RWPE2 (cell line): ENCODE data around the gene XRCC1.

ENCODE experiments used
- ATAC-seq: fragments of 200-7000 bp; cut with Tn5 transposase; 3 replicates; pipeline ENCODE4 v1.9.1; 2021; ENCODE audit warnings: low read depth
- DNase-seq: peaks from one replicate; pipeline ENCODE4 v3.0.0-alpha.2; 2020; ENCODE audit warnings: low spot score
- H3K27ac ChIP-seq: fragments of 450-650 bp; 2 replicates; pipeline ENCODE4 v1.5.1; 2017; ENCODE audit warnings: mild to moderate bottlenecking; ENCODE audit not compliant: poor library complexity, severe bottlenecking
- H3K27me3 ChIP-seq: fragments of 250-450 bp; sonication (Bioruptor Pico); 2 replicates; pipeline ENCODE4 v1.5.1; 2021; ENCODE audit warnings: mild to moderate bottlenecking, moderate library complexity; ENCODE audit not compliant: insufficient read depth, poor library complexity, severe bottlenecking
- H3K36me3 ChIP-seq: fragments of 250-450 bp; sonication (Bioruptor Pico); 2 replicates; pipeline ENCODE4 v1.5.1; 2020; ENCODE audit warnings: low read depth, mild to moderate bottlenecking, moderate library complexity
- H3K4me1 ChIP-seq: fragments of 250-450 bp; sonication (Bioruptor Pico); 2 replicates; pipeline ENCODE4 v1.5.1; 2021; ENCODE audit warnings: mild to moderate bottlenecking, moderate library complexity; ENCODE audit not compliant: insufficient read depth, poor library complexity, severe bottlenecking
- H3K4me3 ChIP-seq: fragments of 250-450 bp; sonication (Bioruptor Pico); 2 replicates; pipeline ENCODE4 v1.5.1; 2021; ENCODE audit warnings: mild to moderate bottlenecking, moderate library complexity; ENCODE audit not compliant: severe bottlenecking
- H3K9me3 ChIP-seq: fragments of 250-450 bp; sonication (Bioruptor Pico); 2 replicates; pipeline ENCODE4 v1.5.1; 2021; ENCODE audit warnings: mild to moderate bottlenecking, moderate library complexity; ENCODE audit not compliant: severe bottlenecking
- TF ChIP-seq, protein P1 (sequence below): fragments of 450-650 bp; IDR thresholded peaks from one replicate; pipeline ENCODE4 v1.5.1; 2017; ENCODE audit warnings: mild to moderate bottlenecking, moderate library complexity; ENCODE audit not compliant: poor library complexity, severe bottlenecking

XRCC1 gene

DNA sequence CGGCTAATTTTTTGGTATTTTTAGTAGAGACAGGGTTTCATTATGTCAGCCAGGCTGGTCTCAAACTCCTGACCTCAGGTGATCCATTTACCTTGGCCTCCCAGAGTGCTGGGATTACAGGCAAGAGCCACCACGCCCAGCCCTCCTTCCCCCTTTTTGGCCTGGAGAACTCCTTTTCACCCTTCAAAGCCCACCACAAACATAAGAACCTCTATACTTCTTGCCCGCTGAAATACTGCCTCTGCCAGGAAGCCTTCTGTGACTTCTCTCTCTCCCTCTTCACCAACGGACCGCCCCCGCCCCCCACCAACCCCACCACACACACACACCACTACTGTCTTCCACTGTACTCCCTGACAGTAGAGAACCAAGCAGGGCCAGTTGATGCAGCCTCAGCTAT lies 41.6 kb upstream of the XRCC1 start:
- Histone ChIP-seq H3K4me1 (no peaks in the 10 kb centered on the region), H3K27me3 (no peaks in the 10 kb centered on the region), H3K27ac (no peak overlapping the region), H3K9me3 (no peaks in the 10 kb centered on the region), H3K36me3 (peaks cover 7% of the 10 kb centered on the region; the same call in 1 of the 2 replicates), H3K4me3 (no peak overlapping the region)
- TF ChIP-seq, protein P1, sequence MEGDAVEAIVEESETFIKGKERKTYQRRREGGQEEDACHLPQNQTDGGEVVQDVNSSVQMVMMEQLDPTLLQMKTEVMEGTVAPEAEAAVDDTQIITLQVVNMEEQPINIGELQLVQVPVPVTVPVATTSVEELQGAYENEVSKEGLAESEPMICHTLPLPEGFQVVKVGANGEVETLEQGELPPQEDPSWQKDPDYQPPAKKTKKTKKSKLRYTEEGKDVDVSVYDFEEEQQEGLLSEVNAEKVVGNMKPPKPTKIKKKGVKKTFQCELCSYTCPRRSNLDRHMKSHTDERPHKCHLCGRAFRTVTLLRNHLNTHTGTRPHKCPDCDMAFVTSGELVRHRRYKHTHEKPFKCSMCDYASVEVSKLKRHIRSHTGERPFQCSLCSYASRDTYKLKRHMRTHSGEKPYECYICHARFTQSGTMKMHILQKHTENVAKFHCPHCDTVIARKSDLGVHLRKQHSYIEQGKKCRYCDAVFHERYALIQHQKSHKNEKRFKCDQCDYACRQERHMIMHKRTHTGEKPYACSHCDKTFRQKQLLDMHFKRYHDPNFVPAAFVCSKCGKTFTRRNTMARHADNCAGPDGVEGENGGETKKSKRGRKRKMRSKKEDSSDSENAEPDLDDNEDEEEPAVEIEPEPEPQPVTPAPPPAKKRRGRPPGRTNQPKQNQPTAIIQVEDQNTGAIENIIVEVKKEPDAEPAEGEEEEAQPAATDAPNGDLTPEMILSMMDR: no peak
- ATAC-seq (no peak), DNase-seq (no peak)

- DNase-seq (no peak), ATAC-seq (no peak)
- TF ChIP-seq, protein P1: no peak
- Histone ChIP-seq H3K4me1 (no peaks in the 10 kb centered on the region), H3K9me3 (no peaks in the 10 kb centered on the region), H3K27me3 (no peaks in the 10 kb centered on the region), H3K36me3 (peaks cover 8% of the 10 kb centered on the region; the same call in 1 of the 2 replicates), H3K4me3 (no peak overlapping the region), H3K27ac (no peak overlapping the region)
These were observed 41.0 kb upstream of the XRCC1 start for GRCh38 chr19:43616306-43616705.

GRCh38 chr19:43612374-43612773 lies 37.0 kb upstream of the XRCC1 start:
- TF ChIP-seq, protein P1: no peak

DNA sequence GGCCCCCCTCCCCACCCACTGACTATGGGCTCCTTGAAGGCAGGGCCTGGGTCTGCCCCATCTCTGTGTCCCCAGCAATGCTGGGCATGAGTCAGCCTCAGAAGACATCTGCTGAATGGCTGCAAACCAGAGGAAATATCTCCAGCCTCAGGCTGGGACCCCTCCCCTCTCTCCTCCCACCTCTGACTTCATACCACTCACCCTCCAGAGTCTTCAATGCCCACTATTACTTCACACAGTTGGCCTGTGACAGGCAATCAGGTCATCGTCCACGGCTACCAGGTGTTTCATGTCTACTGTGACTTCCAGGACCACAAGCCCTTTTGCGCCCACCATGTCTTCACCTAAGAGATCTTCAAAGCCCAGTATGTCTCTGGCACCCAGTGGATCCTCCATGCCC lies 36.5 kb upstream of the XRCC1 start, which contains the start of gene SRRM5:
Gene SRRM5 (plus strand): TSS at position 301 of the 400 bp plus-strand sequence. CDS start 34 bp downstream, at position 335.
- no peaks in the 10 kb centered on the region for H3K27me3 ChIP-seq
- H3K4me1 ChIP-seq: peaks cover 5% of the 10 kb centered on the region
- peaks cover 8% of the 10 kb centered on the region; the same call in 1 of the 2 replicates for H3K36me3 ChIP-seq
- H3K27ac ChIP-seq: no peak within 1 kb of the TSS
- DNase-seq (no peak), ATAC-seq (no peak)
- TF ChIP-seq, protein P1: no peak
- no peaks in the 10 kb centered on the region for H3K9me3 ChIP-seq
- H3K4me3 ChIP-seq: no peak within 1 kb of the TSS

More at GRCh38 chr19:43612374-43612773, 37.0 kb upstream of the XRCC1 start:
- H3K36me3 ChIP-seq: peaks cover 8% of the 10 kb centered on the region; the same call in 1 of the 2 replicates
- no peak for DNase-seq
- no peak for ATAC-seq
- no peaks in the 10 kb centered on the region for H3K27me3 ChIP-seq
- H3K4me3 ChIP-seq: no peak overlapping the region
- no peak overlapping the region for H3K27ac ChIP-seq
- H3K9me3 ChIP-seq: no peaks in the 10 kb centered on the region
- no peaks in the 10 kb centered on the region for H3K4me1 ChIP-seq

DNA sequence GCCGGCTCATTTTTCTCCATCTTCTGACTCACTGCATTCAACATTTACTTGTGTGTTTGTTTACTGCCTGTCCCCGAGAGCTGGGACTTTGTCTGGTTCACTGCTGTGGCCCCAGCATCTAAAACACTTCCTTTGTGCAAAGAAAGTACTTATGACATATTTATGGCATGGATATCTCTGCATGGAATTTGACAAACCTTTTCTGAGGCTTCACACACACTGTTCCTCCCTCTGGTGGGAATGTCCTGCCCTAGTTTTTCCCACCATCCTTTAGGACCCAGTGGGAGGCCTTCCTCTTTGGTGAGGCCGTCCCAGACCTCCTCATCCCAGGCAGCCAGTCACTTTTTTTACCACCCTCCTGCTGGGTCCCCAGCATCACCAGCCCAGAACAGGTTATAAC lies 35.2 kb upstream of the XRCC1 start:
- peaks cover 8% of the 10 kb centered on the region; the same call in 1 of the 2 replicates for H3K36me3 ChIP-seq
- ATAC-seq (no peak), DNase-seq (no peak)
- no peak overlapping the region for H3K4me3 ChIP-seq
- H3K4me1 ChIP-seq: peaks cover 9% of the 10 kb centered on the region
- no peaks in the 10 kb centered on the region for H3K27me3 ChIP-seq
- no peak overlapping the region for H3K27ac ChIP-seq
- no peaks in the 10 kb centered on the region for H3K9me3 ChIP-seq
- TF ChIP-seq, protein P1: no peak
